Activated naive CD8-positive, alpha-beta T cell treated with anti-CD3 and anti-CD28 coated beads for 36 hours (primary cell): ENCODE measurements around the gene CALML6. TPM values are rescaled to one million over a fixed set of nuclear protein-coding genes. Genes with fewer than 3 reads are reported as not detected.

ENCODE experiments used
- DNase-seq: peaks from one replicate; pipeline ENCODE4 v3.0.0; 2021
- H3K27ac Mint-ChIP-seq: one replicate; pipeline ENCODE4 v1.8.0; 2022; ENCODE audit warnings: mild to moderate bottlenecking, moderate library complexity, mixed read lengths
- H3K27me3 Mint-ChIP-seq: one replicate; pipeline ENCODE4 v1.8.0; 2022; ENCODE audit warnings: mild to moderate bottlenecking, mixed read lengths
- H3K36me3 Mint-ChIP-seq: one replicate; pipeline ENCODE4 v1.8.0; 2021; ENCODE audit warnings: mild to moderate bottlenecking, mixed read lengths
- H3K4me1 Mint-ChIP-seq: one replicate; pipeline ENCODE4 v1.8.0; 2021; ENCODE audit warnings: mixed read lengths
- H3K4me3 Mint-ChIP-seq: one replicate; pipeline ENCODE4 v1.8.0; 2022; ENCODE audit warnings: mild to moderate bottlenecking, moderate library complexity, mixed read lengths
- H3K9me3 Mint-ChIP-seq: one replicate; pipeline ENCODE4 v1.8.0; 2022; ENCODE audit warnings: mixed read lengths
- total RNA-seq, 2 experiments: library from RNA; stranded (reverse); gene quantifications; one replicate each; pipeline ENCODE4 v1.2.3, GENCODE V29; 2021

The CALML6 gene
- total RNA-seq, 2 experiments from 2014 or later = 0.87 to 0.98 TPM

DNA sequence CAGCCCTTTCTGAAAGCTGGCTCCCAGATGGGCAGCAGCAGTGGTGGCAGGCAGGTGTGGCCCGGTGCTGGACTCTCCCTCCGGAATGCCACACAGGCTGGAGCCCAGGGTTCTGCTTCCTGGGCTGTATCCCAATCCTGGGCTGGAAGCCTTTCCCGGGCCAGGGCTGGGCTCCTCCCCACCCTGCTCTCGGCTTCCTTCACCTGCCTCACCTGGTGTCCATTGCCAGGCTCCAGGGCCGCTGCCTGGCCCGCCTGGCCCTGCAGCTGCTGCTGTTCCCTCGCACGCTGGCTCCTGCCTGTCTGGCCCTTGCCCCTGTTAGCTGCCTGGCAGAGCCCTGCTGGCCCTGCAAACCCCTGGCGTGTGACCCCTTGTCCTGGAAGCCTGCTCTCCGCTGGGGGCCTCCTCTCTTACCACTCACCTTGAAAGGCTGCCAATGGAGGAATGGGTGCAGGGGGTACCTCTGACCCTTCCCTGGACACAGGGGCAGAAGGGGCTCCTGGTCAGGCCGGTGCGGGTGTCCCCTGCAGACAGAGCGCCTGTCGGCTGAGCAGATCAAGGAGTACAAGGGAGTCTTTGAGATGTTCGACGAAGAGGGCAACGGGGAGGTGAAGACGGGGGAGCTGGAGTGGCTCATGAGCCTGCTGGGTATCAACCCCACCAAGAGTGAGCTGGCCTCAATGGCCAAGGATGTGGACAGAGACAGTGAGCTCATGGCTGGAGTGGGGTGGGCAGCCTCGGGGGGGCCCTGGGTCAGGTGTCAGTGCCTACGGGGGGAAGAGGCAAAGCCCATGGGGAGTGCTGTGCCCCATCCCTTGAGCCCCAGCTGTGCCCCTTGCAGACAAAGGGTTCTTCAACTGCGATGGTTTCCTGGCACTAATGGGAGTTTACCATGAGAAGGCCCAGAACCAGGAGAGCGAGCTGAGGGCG, 1.1 kb downstream of the CALML6 start:
- Mint-ChIP-seq H3K4me3 (peak overlapping the region; percentile 45), H3K4me1 (peaks cover 3% of the 10 kb centered on the region)

DNA sequence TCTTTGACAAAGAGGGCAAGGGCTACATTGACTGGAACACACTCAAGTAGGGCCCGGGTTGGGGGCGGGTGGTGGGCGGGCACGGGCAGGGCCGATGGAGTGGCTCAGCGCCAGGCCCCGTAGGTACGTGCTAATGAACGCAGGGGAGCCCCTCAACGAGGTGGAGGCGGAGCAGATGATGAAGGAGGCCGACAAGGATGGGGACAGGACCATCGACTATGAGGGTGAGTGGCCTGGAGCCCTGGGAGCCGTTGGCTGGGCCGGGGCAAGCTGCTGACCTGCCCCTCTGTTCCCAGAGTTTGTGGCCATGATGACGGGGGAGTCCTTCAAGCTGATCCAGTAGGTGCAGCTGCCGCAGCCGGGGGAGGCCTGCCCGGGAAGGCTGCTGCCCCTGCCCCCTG, 1.8 kb downstream of the CALML6 start:
- Mint-ChIP-seq H3K27me3 (no peaks in the 10 kb centered on the region), H3K9me3 (no peaks in the 10 kb centered on the region), H3K4me1 (peaks cover 3% of the 10 kb centered on the region), H3K27ac (no peak overlapping the region), H3K36me3 (no peaks in the 10 kb centered on the region), H3K4me3 (no peak overlapping the region)
- no peak for DNase-seq

More for the DNA sequence above, 1.1 kb downstream of the CALML6 start:
- no peaks in the 10 kb centered on the region for H3K27me3 Mint-ChIP-seq
- H3K9me3 Mint-ChIP-seq = no peaks in the 10 kb centered on the region
- DNase-seq = no peak
- no peaks in the 10 kb centered on the region for H3K36me3 Mint-ChIP-seq
- H3K27ac Mint-ChIP-seq = no peak overlapping the region

DNA sequence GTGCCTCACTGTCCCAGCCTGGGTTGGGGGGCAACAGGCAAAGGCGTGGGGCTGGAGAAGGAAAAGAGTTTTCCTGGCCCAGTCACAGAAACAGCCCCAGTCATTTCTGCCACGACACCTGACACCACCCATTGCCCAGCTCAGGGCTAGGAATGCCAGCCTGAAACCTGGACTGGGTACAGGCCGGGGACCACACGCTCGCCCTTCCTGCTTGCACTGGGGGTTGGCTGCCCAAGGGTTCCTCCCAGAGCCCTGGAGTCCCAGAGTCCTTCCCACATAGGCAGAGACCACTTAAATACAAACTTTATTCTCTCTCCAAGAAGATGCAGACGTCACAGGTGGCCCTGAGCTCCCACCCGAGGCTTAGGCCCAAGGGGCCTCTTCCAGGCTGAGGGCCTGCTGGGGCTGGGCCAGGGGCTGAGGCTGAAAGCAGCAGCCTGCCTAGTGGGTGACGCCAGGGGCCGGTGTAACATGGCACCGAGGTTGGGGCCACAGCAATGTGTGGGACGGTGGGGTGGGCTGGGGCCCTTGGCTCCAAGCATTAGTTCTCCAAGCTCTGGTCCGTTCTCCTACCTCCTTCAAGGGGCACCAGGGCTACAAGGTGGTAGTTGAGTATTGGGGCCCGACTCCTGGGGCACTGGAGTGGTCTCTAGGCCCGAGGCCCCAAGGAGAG, 2.4 kb downstream of the CALML6 start:
- Mint-ChIP-seq H3K27ac (no peak overlapping the region), H3K36me3 (no peaks in the 10 kb centered on the region), H3K27me3 (no peaks in the 10 kb centered on the region), H3K9me3 (no peaks in the 10 kb centered on the region), H3K4me3 (no peak overlapping the region), H3K4me1 (peaks cover 3% of the 10 kb centered on the region)
- DNase-seq = no peak

DNA sequence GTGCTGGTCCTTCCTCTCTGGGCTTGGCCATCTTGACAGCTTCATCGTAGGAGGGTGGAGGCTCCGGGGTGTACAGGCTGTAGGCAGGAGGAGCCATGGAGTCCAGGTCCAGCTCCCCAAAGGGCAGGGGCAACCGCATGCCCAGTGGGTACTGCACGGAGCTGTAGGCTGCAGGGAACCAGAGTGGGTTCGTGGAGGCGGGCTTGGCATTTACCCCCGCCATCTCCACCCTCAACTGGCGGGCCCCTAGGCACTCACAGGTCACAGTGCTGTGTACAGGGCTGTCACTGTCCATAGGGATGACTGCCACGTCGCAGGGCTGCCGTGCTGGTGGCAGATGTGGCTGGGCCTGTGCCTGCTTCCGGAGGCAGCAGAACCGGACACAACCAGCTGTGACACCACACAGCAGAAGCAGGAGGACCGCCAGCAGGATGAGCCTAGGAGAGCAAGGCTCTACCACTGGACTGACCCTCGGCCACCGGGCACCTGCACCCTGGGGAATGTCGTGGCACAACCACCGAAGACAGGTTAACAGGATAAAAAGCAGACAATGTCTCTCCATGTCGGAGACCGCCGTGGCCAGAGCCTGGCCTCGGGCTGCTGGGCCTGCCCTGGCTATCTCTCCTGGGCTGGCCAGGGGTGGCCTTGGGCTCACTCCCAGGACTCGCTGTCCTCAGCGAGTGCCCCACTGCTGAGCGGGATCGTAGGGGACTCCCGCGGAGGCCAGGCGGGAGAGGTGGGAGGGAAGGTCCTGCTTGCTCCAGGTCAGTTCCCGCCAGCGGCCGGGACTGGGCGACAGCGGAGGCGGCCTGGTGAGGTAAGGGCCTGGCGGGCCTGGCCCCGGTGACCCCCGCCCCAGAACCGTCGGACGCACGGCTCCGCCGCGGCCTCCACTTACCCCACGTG, 3.2 kb downstream of the CALML6 start:
- H3K27ac Mint-ChIP-seq = no peak overlapping the region
- no peaks in the 10 kb centered on the region for H3K36me3 Mint-ChIP-seq
- H3K4me3 Mint-ChIP-seq = peak overlapping the region; percentile 32
- H3K4me1 Mint-ChIP-seq = peaks cover 3% of the 10 kb centered on the region
- H3K9me3 Mint-ChIP-seq = no peaks in the 10 kb centered on the region
- H3K27me3 Mint-ChIP-seq = no peaks in the 10 kb centered on the region
- DNase-seq = no peak

DNA sequence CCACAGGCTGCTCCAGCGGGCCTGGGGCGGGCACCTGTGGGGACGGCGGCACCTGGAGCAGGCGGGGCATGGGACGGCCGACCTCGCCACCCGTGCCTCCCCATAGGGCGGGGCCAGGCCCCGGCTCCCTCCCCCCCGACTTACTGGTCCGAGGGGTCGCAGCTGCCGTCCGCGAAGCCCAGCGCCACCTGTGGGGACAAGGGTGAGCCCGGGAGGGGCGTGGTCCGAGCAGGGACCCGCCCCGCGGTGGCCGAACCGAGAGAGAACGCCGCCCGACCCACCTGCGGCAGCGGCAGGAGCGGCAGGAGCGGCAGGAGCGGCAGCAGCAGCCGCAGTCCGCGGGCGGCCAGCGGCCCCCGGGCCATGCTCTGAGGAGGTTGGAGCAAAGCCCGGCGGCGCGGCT, 3.8 kb downstream of the CALML6 start, which contains the start of gene TMEM52:
TSS of gene TMEM52 (minus strand) at position 379 of the 403 bp plus-strand sequence. CDS start at position 365, 14 bp downstream.
- no peaks in the 10 kb centered on the region for H3K9me3 Mint-ChIP-seq
- no peak for DNase-seq
- no peak within 1 kb of the TSS for H3K27ac Mint-ChIP-seq

DNA sequence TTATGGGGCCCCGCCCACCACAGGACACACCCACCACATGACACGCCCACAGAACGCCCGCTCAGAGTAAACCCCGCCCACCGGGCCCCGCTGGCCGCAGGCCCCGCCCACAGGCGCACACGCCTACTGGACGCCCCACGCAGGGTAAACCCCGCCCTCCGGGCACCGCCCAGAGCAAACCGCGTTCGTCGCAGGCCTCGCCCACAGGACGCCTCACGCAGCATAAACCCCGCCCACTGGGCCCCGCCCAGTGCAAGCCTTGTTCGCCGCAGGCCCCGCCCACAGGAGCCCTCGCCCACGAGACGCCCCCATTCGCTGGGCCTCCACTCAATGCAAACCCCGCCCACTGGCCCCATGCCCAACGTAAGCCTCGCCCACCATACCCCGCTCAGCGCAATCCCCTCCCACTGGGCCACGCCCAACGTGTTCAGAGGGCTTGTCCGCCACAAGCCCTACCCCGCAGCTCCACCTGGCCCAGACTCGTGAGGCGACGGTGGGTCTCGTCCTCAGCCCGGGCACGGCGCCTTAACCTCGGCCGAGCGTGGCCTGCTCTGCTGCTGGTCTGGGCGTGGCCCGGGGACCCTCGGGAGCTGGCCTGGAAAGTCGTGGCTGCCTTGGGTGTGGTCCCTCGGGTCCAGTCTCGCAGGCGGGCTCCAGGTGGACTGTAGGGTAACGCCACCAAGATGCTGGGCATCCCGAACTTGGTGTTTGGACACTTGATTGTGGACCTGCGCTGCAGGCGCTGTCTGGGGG, 4.4 kb downstream of the CALML6 start:
- DNase-seq = peak; percentile 99
- Mint-ChIP-seq H3K4me3 (peak overlapping the region; percentile 55), H3K27me3 (no peaks in the 10 kb centered on the region), H3K9me3 (no peaks in the 10 kb centered on the region), H3K4me1 (peaks cover 3% of the 10 kb centered on the region), H3K36me3 (no peaks in the 10 kb centered on the region), H3K27ac (no peak overlapping the region)

More for the DNA sequence above, 3.8 kb downstream of the CALML6 start, which contains the start of gene TMEM52:
- peaks cover 3% of the 10 kb centered on the region for H3K4me1 Mint-ChIP-seq
- H3K4me3 Mint-ChIP-seq = peak within 1 kb of the TSS; percentile 55
- no peaks in the 10 kb centered on the region for H3K27me3 Mint-ChIP-seq
- no peaks in the 10 kb centered on the region for H3K36me3 Mint-ChIP-seq

DNA sequence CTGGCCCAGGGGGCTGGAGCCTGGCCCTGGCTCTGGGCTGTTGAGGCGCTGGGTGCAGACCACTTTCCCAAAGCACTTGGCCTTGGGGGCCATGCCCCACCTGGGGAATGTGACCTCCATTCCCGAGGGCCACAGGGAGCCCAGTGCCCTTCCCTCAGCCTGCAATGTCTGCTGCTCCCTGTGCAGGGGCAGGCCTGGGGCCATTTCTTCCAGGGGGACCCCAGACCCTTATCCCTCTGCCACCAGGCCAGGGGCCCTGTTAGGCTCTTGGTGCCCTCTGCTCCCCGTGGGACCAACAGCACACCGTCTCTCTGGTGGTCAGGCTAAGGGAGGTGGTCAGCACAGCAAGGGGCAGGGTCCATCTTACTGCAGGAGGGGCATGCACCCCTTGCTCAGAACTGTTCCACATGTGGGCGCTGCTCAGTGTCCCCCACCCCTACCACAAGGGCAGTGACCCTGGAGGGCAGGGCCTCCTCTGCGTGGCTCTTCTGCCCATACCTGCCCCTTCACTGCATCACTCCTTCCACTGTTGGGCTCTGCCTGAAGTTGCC, 5.1 kb downstream of the CALML6 start:
- H3K27me3 Mint-ChIP-seq = no peaks in the 10 kb centered on the region
- H3K4me1 Mint-ChIP-seq = peaks cover 3% of the 10 kb centered on the region
- no peaks in the 10 kb centered on the region for H3K36me3 Mint-ChIP-seq
- no peak for DNase-seq
- no peaks in the 10 kb centered on the region for H3K9me3 Mint-ChIP-seq
- no peak overlapping the region for H3K27ac Mint-ChIP-seq
- H3K4me3 Mint-ChIP-seq = no peak overlapping the region

DNA sequence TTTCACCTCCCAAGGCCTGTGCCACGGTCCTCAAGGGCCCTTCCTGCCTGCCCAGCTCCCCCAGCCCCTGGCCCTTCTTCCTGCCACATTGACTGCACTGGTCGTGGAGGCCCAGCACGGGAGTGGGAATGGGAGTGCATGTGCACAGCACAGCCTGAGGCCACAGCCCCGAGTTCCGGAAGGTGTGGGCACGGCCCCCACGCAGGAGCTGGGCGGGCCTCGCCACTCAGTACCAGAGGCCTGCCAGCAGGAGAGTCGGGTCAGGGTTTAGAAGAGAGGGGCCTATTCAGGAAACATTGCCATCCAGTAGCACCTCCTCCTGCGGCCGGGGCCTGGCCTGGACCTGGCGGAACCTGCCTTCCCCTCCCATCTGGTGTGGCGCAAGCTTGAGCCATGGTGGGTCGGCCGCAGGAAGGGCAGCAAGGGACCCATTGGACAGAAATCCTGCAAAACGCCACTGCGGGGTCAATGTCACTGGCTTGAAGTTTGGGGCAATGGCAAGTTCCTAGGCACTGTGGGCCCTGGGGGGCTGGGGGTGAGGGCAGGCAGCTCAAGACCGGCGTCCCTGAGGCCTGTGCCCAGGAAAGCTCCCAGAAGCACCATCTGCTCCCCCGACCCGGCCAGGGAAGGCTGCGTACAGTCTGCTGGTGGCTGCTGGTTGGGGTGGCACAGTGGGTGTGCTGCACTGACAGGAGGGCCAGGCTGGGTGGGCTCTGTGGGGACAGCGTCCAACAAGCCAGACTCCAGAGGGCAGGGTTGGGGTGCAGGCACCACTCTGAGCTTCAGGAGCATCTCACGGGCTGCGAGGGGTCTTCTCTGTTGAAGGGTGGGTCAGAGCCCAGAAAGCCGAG, 5.8 kb downstream of the CALML6 start:
- DNase-seq = no peak
- Mint-ChIP-seq H3K27ac (no peak overlapping the region), H3K9me3 (no peaks in the 10 kb centered on the region), H3K4me1 (peaks cover 3% of the 10 kb centered on the region), H3K36me3 (no peaks in the 10 kb centered on the region), H3K4me3 (no peak overlapping the region), H3K27me3 (no peaks in the 10 kb centered on the region)

DNA sequence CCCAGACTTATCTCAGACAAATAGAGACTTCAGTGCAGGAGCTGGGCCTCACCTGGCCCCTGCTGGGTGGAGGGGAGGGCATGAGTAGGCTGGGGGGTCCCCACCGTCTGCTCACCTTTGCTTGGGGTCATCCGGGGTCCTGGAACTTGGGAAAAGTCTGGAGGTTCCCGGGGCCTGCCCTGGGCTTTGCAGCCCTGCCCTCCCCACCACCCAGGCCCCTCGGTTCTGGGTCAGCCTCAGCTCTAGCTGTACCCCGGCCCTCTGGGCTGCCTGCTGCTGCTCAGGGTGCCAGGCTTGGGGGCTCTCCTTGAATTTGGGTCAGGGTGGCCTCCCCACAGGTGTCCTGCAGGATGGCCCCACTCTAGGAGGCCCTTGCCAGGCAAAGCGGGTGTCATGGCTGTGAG, 6.4 kb downstream of the CALML6 start:
- Mint-ChIP-seq H3K36me3 (no peaks in the 10 kb centered on the region), H3K9me3 (no peaks in the 10 kb centered on the region), H3K4me3 (no peak overlapping the region), H3K27me3 (no peaks in the 10 kb centered on the region), H3K4me1 (peaks cover 3% of the 10 kb centered on the region), H3K27ac (no peak overlapping the region)
- DNase-seq = no peak

DNA sequence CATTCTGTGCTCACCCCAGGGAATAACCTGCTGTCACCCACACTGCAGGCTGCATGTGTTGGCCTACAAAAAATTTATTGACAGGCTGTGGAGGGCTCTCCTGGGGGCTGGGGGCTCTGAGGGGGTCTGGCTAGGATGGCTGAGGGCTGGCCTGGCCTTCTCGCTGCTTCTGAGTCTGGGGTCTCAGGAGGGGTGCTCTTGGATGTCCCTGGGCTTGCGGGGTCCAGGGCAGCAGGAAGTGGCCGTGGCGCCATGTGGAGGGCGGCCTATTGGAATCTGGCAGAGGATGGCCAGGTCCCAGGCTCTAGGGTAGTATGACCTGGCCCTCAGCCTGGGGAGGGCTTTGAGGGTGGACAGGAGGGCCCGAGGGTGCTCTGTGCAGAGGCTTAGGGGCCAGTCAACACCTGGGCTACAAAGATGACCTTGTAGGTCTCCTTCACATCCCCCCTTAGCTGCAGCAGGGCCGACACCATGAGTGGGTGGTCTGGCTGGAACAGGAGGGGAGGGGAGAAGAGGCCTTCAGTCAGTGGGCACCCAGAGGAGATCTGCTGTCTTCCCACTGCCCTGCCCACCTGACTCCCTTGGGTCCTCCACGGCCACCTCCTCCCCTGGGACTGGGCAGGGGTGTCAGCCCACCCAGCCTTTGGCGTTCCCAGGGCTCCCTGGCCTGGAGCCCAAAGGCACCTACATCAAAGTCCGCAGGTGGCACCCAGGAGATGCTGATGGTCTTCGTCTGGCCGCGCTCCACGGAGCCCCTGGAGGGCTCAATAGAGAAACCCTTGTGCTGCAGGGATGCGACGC, 7.0 kb downstream of the CALML6 start:
- Mint-ChIP-seq H3K27me3 (no peaks in the 10 kb centered on the region), H3K36me3 (no peaks in the 10 kb centered on the region), H3K4me3 (no peak overlapping the region), H3K9me3 (no peaks in the 10 kb centered on the region), H3K27ac (no peak overlapping the region), H3K4me1 (peaks cover 3% of the 10 kb centered on the region)
- no peak for DNase-seq

DNA sequence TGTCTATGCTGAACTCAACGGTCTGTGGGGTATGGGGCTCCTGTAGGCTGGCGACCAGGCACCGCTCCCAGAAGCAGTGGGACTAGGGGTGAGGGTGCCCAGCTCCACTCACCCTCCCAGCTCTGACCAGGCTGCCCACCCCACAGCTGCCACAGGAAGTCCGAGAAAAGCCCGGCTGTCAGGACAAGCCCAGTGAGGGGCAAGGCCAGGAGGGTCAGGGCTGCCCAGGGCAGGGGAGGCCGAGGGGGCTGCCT, 7.6 kb downstream of the CALML6 start:
- DNase-seq = no peak
- H3K9me3 Mint-ChIP-seq = no peaks in the 10 kb centered on the region
- H3K36me3 Mint-ChIP-seq = no peaks in the 10 kb centered on the region
- peaks cover 3% of the 10 kb centered on the region for H3K4me1 Mint-ChIP-seq
- no peak overlapping the region for H3K4me3 Mint-ChIP-seq
- no peaks in the 10 kb centered on the region for H3K27me3 Mint-ChIP-seq
- H3K27ac Mint-ChIP-seq = no peak overlapping the region

DNA sequence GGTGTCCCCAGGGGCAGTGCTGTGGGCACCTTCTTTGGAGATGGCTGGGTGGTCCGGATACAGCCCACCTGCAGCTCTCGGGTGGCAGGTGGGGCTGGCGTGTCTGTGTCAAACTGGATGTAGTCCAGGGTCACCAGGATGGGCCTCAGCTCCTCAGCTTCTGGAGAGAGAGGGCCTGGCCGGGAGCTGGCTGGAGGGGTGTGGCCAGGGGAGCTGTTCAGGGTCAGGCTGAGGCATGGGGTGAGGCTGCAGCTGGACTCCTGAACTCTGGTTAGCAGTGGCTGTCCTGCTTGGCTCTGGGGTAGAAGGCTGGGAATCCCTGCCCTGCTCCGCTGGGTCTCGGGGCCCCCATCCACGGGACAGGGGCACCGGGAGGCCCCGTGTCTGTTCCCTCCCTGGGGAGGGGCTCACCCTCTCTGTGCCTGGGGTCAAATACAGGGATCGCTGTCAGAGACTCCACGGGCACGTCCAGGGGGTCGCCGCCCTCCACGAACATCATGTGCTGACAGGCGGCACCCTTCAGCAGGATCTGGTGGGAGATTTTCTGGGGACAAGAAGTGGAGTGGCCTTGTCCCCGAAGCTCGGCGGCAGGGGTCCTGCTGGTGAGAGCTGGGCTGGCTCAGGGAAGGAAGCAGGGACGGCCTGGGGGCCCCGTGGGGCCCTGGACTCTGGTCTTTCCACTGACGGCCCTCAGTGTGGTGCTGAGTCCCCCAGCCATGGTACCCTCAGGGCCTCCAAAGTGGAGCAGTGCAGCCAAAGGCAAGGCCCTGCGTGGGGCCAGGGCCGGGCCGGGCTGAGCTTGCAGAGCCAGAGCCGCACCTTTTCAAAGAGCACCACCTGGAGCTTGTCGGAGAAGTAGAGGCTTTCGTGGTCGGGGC, 8.1 kb downstream of the CALML6 start:
- Mint-ChIP-seq H3K9me3 (no peaks in the 10 kb centered on the region), H3K4me3 (no peak overlapping the region), H3K4me1 (peaks cover 3% of the 10 kb centered on the region), H3K27me3 (no peaks in the 10 kb centered on the region), H3K36me3 (no peaks in the 10 kb centered on the region), H3K27ac (no peak overlapping the region)
- DNase-seq = no peak
